ENCODE data around the gene TTC21B. TPM values are rescaled to one million over a fixed set of nuclear protein-coding genes. Genes with fewer than 3 reads are reported as not detected.
A peak's percentile ranks its signal among the peaks of the same experiment; 100 is the strongest.

The TTC21B gene
- total and polyA plus RNA-seq, 10 of the 15 experiments (the other 5 are each of a cell fraction or from before 2014, with no cell fraction given): 2.7 to 22.4 (median 11.3) TPM

DNA sequence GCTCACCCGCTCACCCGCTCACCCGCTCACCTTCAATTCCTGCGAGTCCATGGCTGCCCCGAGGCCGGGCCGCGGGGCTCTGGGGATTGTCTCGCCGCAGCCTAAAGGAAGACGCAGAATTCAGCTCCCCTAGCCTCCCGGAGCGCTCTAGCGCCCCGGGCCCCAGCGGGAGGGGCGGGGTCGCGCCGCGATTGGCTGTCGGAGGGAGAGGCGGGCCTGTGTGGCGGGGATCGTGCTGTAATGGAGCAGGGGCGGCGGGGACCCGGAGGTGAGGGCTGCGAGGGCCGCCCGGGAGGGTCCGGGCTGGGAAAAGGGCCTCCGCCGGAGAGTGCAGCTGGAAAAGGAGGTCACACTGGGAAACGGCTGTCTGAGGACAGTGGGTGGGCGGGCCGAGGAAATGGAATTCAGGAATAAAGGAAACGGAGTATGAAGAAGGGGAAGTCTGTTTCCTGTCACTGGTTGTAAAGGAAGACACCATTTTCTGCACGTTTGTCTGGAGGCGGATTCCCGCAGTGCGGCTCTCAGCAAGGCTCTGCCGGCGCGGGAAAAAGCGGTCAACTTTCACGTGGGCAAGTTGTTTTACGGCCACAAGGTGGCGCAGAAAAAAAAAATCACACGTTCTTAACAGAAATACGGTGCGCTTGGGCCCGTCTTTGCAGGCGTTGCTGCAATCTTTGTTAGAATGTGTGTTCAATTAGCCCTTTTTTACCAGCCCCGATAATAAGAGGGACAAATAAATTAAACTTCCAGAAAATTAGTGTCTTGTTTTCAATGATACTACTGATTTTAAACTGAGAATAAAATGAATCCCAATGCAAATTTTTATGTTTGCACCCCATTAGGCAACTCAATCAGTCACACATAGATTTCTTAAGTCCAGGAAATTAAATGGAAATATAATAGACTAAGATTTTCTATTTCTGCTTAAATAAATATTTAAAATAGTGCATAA is at the start of gene TTC21B (continued):
- TF ChIP-seq EZH2 (IDR thresholded peaks at IDR 0.05; ENCODE audit: borderline replicate concordance, control insufficient read depth, low read depth, low read length): no peak
- TF ChIP-seq CHD1 (IDR thresholded peaks at IDR 0.05; ENCODE audit: low read depth, low read length): no peak
- peak; percentile 70; the same call in 1 of the 2 replicates for TF ChIP-seq RCOR1 (conservative IDR thresholded peaks at IDR 0.05; ENCODE audit: low read depth, low read length)
- TF ChIP-seq ZNF274 (IDR thresholded peaks at IDR 0.05; ENCODE audit: insufficient read depth, insufficient read length): no peak
- TF ChIP-seq, protein P1, sequence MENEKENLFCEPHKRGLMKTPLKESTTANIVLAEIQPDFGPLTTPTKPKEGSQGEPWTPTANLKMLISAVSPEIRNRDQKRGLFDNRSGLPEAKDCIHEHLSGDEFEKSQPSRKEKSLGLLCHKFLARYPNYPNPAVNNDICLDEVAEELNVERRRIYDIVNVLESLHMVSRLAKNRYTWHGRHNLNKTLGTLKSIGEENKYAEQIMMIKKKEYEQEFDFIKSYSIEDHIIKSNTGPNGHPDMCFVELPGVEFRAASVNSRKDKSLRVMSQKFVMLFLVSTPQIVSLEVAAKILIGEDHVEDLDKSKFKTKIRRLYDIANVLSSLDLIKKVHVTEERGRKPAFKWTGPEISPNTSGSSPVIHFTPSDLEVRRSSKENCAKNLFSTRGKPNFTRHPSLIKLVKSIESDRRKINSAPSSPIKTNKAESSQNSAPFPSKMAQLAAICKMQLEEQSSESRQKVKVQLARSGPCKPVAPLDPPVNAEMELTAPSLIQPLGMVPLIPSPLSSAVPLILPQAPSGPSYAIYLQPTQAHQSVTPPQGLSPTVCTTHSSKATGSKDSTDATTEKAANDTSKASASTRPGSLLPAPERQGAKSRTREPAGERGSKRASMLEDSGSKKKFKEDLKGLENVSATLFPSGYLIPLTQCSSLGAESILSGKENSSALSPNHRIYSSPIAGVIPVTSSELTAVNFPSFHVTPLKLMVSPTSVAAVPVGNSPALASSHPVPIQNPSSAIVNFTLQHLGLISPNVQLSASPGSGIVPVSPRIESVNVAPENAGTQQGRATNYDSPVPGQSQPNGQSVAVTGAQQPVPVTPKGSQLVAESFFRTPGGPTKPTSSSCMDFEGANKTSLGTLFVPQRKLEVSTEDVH (IDR thresholded peaks at IDR 0.05; ENCODE audit: low read depth, partially characterized antibody): peak; percentile 99
- TF ChIP-seq NBN (IDR thresholded peaks at IDR 0.05): peak; percentile 97
- TF ChIP-seq TARDBP (IDR thresholded peaks at IDR 0.05; ENCODE audit: borderline replicate concordance): peak; percentile 48; the same call in 1 of the 2 replicates
- TF ChIP-seq, protein P2, sequence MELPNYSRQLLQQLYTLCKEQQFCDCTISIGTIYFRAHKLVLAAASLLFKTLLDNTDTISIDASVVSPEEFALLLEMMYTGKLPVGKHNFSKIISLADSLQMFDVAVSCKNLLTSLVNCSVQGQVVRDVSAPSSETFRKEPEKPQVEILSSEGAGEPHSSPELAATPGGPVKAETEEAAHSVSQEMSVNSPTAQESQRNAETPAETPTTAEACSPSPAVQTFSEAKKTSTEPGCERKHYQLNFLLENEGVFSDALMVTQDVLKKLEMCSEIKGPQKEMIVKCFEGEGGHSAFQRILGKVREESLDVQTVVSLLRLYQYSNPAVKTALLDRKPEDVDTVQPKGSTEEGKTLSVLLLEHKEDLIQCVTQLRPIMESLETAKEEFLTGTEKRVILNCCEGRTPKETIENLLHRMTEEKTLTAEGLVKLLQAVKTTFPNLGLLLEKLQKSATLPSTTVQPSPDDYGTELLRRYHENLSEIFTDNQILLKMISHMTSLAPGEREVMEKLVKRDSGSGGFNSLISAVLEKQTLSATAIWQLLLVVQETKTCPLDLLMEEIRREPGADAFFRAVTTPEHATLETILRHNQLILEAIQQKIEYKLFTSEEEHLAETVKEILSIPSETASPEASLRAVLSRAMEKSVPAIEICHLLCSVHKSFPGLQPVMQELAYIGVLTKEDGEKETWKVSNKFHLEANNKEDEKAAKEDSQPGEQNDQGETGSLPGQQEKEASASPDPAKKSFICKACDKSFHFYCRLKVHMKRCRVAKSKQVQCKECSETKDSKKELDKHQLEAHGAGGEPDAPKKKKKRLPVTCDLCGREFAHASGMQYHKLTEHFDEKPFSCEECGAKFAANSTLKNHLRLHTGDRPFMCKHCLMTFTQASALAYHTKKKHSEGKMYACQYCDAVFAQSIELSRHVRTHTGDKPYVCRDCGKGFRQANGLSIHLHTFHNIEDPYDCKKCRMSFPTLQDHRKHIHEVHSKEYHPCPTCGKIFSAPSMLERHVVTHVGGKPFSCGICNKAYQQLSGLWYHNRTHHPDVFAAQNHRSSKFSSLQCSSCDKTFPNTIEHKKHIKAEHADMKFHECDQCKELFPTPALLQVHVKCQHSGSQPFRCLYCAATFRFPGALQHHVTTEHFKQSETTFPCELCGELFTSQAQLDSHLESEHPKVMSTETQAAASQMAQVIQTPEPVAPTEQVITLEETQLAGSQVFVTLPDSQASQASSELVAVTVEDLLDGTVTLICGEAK (IDR thresholded peaks at IDR 0.05; ENCODE audit: borderline replicate concordance): no peak; the same call in 1 of the 2 replicates
- no peak for TF ChIP-seq FOS (IDR thresholded peaks at IDR 0.05; ENCODE audit: borderline replicate concordance, extremely low read depth, insufficient read length)
- no peak for TF ChIP-seq PAX8 (IDR thresholded peaks at IDR 0.05)
- TF ChIP-seq, protein P3, sequence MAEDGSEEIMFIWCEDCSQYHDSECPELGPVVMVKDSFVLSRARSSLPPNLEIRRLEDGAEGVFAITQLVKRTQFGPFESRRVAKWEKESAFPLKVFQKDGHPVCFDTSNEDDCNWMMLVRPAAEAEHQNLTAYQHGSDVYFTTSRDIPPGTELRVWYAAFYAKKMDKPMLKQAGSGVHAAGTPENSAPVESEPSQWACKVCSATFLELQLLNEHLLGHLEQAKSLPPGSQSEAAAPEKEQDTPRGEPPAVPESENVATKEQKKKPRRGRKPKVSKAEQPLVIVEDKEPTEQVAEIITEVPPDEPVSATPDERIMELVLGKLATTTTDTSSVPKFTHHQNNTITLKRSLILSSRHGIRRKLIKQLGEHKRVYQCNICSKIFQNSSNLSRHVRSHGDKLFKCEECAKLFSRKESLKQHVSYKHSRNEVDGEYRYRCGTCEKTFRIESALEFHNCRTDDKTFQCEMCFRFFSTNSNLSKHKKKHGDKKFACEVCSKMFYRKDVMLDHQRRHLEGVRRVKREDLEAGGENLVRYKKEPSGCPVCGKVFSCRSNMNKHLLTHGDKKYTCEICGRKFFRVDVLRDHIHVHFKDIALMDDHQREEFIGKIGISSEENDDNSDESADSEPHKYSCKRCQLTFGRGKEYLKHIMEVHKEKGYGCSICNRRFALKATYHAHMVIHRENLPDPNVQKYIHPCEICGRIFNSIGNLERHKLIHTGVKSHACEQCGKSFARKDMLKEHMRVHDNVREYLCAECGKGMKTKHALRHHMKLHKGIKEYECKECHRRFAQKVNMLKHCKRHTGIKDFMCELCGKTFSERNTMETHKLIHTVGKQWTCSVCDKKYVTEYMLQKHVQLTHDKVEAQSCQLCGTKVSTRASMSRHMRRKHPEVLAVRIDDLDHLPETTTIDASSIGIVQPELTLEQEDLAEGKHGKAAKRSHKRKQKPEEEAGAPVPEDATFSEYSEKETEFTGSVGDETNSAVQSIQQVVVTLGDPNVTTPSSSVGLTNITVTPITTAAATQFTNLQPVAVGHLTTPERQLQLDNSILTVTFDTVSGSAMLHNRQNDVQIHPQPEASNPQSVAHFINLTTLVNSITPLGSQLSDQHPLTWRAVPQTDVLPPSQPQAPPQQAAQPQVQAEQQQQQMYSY (CRISPR knock-in tag; IDR thresholded peaks at IDR 0.05): no peak
- TF ChIP-seq MEF2B (IDR thresholded peaks at IDR 0.05; ENCODE audit: partially characterized antibody, poor library complexity, severe bottlenecking): peak; percentile 62
- TF ChIP-seq, protein P4, sequence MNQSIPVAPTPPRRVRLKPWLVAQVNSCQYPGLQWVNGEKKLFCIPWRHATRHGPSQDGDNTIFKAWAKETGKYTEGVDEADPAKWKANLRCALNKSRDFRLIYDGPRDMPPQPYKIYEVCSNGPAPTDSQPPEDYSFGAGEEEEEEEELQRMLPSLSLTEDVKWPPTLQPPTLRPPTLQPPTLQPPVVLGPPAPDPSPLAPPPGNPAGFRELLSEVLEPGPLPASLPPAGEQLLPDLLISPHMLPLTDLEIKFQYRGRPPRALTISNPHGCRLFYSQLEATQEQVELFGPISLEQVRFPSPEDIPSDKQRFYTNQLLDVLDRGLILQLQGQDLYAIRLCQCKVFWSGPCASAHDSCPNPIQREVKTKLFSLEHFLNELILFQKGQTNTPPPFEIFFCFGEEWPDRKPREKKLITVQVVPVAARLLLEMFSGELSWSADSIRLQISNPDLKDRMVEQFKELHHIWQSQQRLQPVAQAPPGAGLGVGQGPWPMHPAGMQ (IDR thresholded peaks at IDR 0.05; ENCODE audit: borderline replicate concordance): peak; percentile 42; the same call in 1 of the 2 replicates
- TF ChIP-seq, protein P5, sequence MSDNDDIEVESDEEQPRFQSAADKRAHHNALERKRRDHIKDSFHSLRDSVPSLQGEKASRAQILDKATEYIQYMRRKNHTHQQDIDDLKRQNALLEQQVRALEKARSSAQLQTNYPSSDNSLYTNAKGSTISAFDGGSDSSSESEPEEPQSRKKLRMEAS (IDR thresholded peaks at IDR 0.05; ENCODE audit: low read depth, low read length): peak; percentile 49
- TF ChIP-seq GATAD2B (conservative IDR thresholded peaks at IDR 0.05; ENCODE audit: low read depth): peak; percentile 93

All from GM12878 (cell line).